HEK293 (cell line): Measurements from ENCODE around the gene NCOA6.

ENCODE experiments used
- CTCF ChIA-PET: fragments of 350-600 bp; formaldehyde crosslinking; extraction: SDS; loops from one replicate; lab custom pipeline; 2021; ENCODE audit warnings: antibody characterized with exemption; lab: Yijun Ruan, JAX
- POLR2A ChIA-PET: fragments of 300-600 bp; formaldehyde crosslinking; extraction: SDS; loops from one replicate; lab custom pipeline; 2020; ENCODE audit warnings: antibody characterized with exemption, inconsistent platforms; lab: Yijun Ruan, JAX
- H3K27ac ChIP-seq: fragments of 200-500 bp; sonication (Bioruptor generic); 2 replicates; pipeline ENCODE4 v1.5.1; 2014; ENCODE audit warnings: low read depth, low read length, control low read depth, inconsistent platforms; ENCODE audit errors: extremely low read depth
- H3K36me3 ChIP-seq, 2 experiments: fragments of 200-500 bp in 1 of 2; sonication (Bioruptor generic) in 1 of 2; 1 replicate in 1 of 2; 2 replicates in 1 of 2; pipeline ENCODE4 v1.5.1; 2014 to 2017; ENCODE audit warnings: inconsistent platforms in 2 of 2, low read length in 2 of 2; ENCODE audit not compliant: control insufficient read depth in 2 of 2, insufficient read depth in 1 of 2
- H3K4me1 ChIP-seq: fragments of 200-500 bp; sonication (Bioruptor generic); 2 replicates; pipeline ENCODE4 v1.5.1; 2014; ENCODE audit warnings: mild to moderate bottlenecking, low read length, inconsistent platforms; ENCODE audit not compliant: control insufficient read depth, insufficient read depth
- H3K4me3 ChIP-seq: 2 replicates; pipeline ENCODE4 v1.5.1; 2011; ENCODE audit warnings: low read depth, mild to moderate bottlenecking, control low read depth, low read length, moderate library complexity
- H3K9me3 ChIP-seq: fragments of 200-500 bp; sonication (Bioruptor generic); 2 replicates; pipeline ENCODE4 v1.5.1; 2014; ENCODE audit warnings: low read depth, low read length, inconsistent platforms; ENCODE audit not compliant: control insufficient read depth, insufficient read depth
- FEZF1 ChIP-seq: fragments of 450-650 bp; formaldehyde crosslinking; IDR thresholded peaks from 2 replicates; pipeline ENCODE4 v1.5.1; 2016; ENCODE audit warnings: missing biosample characterization, missing genetic modification characterization
- GLIS2 ChIP-seq: fragments of 450-650 bp; formaldehyde crosslinking; IDR thresholded peaks from 2 replicates; pipeline ENCODE4 v1.5.1; 2016; ENCODE audit warnings: missing biosample characterization, missing genetic modification characterization
- HIC1 ChIP-seq: fragments of 450-650 bp; formaldehyde crosslinking; IDR thresholded peaks from 2 replicates; pipeline ENCODE4 v1.5.1; 2016; ENCODE audit warnings: missing biosample characterization, missing genetic modification characterization
- HOXC10 ChIP-seq: sonication (generic); formaldehyde crosslinking; IDR thresholded peaks from 2 replicates; pipeline ENCODE4 v1.8.1; 2023; ENCODE audit warnings: mild to moderate bottlenecking, missing genetic modification reagents
- SETDB1 ChIP-seq: IDR thresholded peaks from one replicate; pipeline ENCODE4 v1.6.1; 2017; ENCODE audit warnings: mild to moderate bottlenecking, low read length, moderate library complexity, mixed read lengths; ENCODE audit not compliant: insufficient read length
- SP2 ChIP-seq: fragments of 450-650 bp; formaldehyde crosslinking; IDR thresholded peaks from 2 replicates; pipeline ENCODE4 v1.5.1; 2016; ENCODE audit warnings: missing biosample characterization, missing genetic modification characterization
- WT1 ChIP-seq: fragments of 450-650 bp; formaldehyde crosslinking; IDR thresholded peaks from 2 replicates; pipeline ENCODE4 v1.5.1; 2016; ENCODE audit warnings: missing biosample characterization, missing genetic modification characterization
- ZBTB8A ChIP-seq: fragments of 450-650 bp; formaldehyde crosslinking; IDR thresholded peaks from 2 replicates; pipeline ENCODE4 v1.5.1; 2016; ENCODE audit warnings: missing biosample characterization, missing genetic modification characterization
- ZNF211 ChIP-seq: fragments of 450-650 bp; formaldehyde crosslinking; IDR thresholded peaks from 2 replicates; pipeline ENCODE4 v1.5.1; 2016; ENCODE audit warnings: low read depth, missing biosample characterization, missing genetic modification characterization
- ZNF223 ChIP-seq: fragments of 450-650 bp; formaldehyde crosslinking; IDR thresholded peaks from 2 replicates; pipeline ENCODE4 v1.5.1; 2016; ENCODE audit warnings: missing biosample characterization, missing genetic modification characterization
- ZNF37A ChIP-seq: fragments of 450-650 bp; IDR thresholded peaks from 2 replicates; pipeline ENCODE4 v1.5.1; 2018; ENCODE audit warnings: missing biosample characterization, missing genetic modification characterization
- ZNF391 ChIP-seq: fragments of 450-650 bp; formaldehyde crosslinking; IDR thresholded peaks from 2 replicates; pipeline ENCODE4 v1.5.1; 2016; ENCODE audit warnings: low read depth, missing biosample characterization, missing genetic modification characterization, borderline replicate concordance
- ZNF501 ChIP-seq: fragments of 450-650 bp; formaldehyde crosslinking; IDR thresholded peaks from 2 replicates; pipeline ENCODE4 v1.5.1; 2016; ENCODE audit warnings: missing biosample characterization, missing genetic modification characterization
- ZNF518A ChIP-seq: fragments of 450-650 bp; formaldehyde crosslinking; conservative IDR thresholded peaks from 2 replicates; pipeline ENCODE4 v1.5.1; 2016; ENCODE audit warnings: low read depth, missing biosample characterization, missing genetic modification characterization
- ZNF521 ChIP-seq: fragments of 450-650 bp; formaldehyde crosslinking; IDR thresholded peaks from 2 replicates; pipeline ENCODE4 v1.5.1; 2017; ENCODE audit warnings: missing biosample characterization, mild to moderate bottlenecking, missing genetic modification characterization
- ZNF561 ChIP-seq: fragments of 450-650 bp; IDR thresholded peaks from 2 replicates; pipeline ENCODE4 v1.5.1; 2018; ENCODE audit warnings: missing biosample characterization, missing genetic modification characterization, borderline replicate concordance
- ZNF600 ChIP-seq: fragments of 450-650 bp; formaldehyde crosslinking; IDR thresholded peaks from 2 replicates; pipeline ENCODE4 v1.5.1; 2016; ENCODE audit warnings: missing biosample characterization, missing genetic modification characterization
- ZNF654 ChIP-seq: fragments of 450-650 bp; formaldehyde crosslinking; IDR thresholded peaks from 2 replicates; pipeline ENCODE4 v1.5.1; 2016; ENCODE audit warnings: low read depth, missing biosample characterization, missing genetic modification characterization
- ZNF670 ChIP-seq: fragments of 450-650 bp; formaldehyde crosslinking; IDR thresholded peaks from 2 replicates; pipeline ENCODE4 v1.5.1; 2016; ENCODE audit warnings: missing biosample characterization, missing genetic modification characterization, low read depth
- ZNF776 ChIP-seq: fragments of 450-650 bp; formaldehyde crosslinking; IDR thresholded peaks from 2 replicates; pipeline ENCODE4 v1.5.0; 2017; ENCODE audit warnings: missing biosample characterization, missing genetic modification characterization, borderline replicate concordance
- TF ChIP-seq, protein P1 (sequence below): fragments of 450-650 bp; formaldehyde crosslinking; optimal IDR thresholded peaks from 2 replicates; pipeline ENCODE3; 2016; ENCODE audit warnings: missing biosample characterization, mild to moderate bottlenecking, missing genetic modification characterization
- TF ChIP-seq, protein P2 (sequence below): fragments of 450-650 bp; formaldehyde crosslinking; conservative IDR thresholded peaks from 2 replicates; pipeline ENCODE4 v1.5.1; 2016; ENCODE audit warnings: low read depth, missing biosample characterization, missing genetic modification characterization
- TF ChIP-seq, protein P3 (sequence below): fragments of 450-650 bp; formaldehyde crosslinking; IDR thresholded peaks from 2 replicates; pipeline ENCODE4 v1.5.1; 2017; ENCODE audit warnings: missing biosample characterization, missing genetic modification characterization

Gene NCOA6

GRCh38 chr20:34824806-34825529, 483 bp downstream of the NCOA6 start:
- Histone ChIP-seq H3K4me3 (peak overlapping the region; percentile 96), H3K27ac (peak overlapping the region; percentile 98), H3K36me3 (no peaks in the 10 kb centered on the region), H3K4me1 (no peaks in the 10 kb centered on the region; the same call in 1 of the 2 replicates), H3K9me3 (no peaks in the 10 kb centered on the region)
- ChIA-PET CTCF (no interaction called here), POLR2A (interaction anchor here (0.6 to 1.3 kb wide), 7 partner anchors 12 to 488 kb away, joined by 3 to 5 read pairs (median 3); partner anchors contain the start of genes ACSS2 and PIGU)
- no peak for TF ChIP-seq ZNF501 (tag by site-specific recombination)
- TF ChIP-seq ZNF518A (tag by site-specific recombination): no peak
- TF ChIP-seq ZBTB8A (tag by site-specific recombination): peak; percentile 88
- TF ChIP-seq ZNF600: peak; percentile 94
- TF ChIP-seq ZNF561 (tag by site-specific recombination): peak; percentile 45; the same call in 1 of the 2 replicates
- TF ChIP-seq, protein P1, sequence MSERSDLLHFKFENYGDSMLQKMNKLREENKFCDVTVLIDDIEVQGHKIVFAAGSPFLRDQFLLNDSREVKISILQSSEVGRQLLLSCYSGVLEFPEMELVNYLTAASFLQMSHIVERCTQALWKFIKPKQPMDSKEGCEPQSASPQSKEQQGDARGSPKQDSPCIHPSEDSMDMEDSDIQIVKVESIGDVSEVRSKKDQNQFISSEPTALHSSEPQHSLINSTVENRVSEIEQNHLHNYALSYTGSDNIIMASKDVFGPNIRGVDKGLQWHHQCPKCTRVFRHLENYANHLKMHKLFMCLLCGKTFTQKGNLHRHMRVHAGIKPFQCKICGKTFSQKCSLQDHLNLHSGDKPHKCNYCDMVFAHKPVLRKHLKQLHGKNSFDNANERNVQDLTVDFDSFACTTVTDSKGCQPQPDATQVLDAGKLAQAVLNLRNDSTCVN (tag by site-specific recombination): peak; percentile 33
- TF ChIP-seq ZNF37A (tag by site-specific recombination): no peak
- peak; percentile 58 for TF ChIP-seq HIC1 (tag by site-specific recombination)
- no peak for TF ChIP-seq ZNF211 (tag by site-specific recombination)
- TF ChIP-seq HOXC10 (CRISPR knock-in tag): no peak
- TF ChIP-seq ZNF521 (tag by site-specific recombination): no peak
- TF ChIP-seq ZNF776 (tag by site-specific recombination): no peak
- peak; percentile 21; the same call in 1 of the 2 replicates for TF ChIP-seq WT1
- peak; percentile 16; the same call in 1 of the 2 replicates for TF ChIP-seq SP2
- TF ChIP-seq, protein P2, sequence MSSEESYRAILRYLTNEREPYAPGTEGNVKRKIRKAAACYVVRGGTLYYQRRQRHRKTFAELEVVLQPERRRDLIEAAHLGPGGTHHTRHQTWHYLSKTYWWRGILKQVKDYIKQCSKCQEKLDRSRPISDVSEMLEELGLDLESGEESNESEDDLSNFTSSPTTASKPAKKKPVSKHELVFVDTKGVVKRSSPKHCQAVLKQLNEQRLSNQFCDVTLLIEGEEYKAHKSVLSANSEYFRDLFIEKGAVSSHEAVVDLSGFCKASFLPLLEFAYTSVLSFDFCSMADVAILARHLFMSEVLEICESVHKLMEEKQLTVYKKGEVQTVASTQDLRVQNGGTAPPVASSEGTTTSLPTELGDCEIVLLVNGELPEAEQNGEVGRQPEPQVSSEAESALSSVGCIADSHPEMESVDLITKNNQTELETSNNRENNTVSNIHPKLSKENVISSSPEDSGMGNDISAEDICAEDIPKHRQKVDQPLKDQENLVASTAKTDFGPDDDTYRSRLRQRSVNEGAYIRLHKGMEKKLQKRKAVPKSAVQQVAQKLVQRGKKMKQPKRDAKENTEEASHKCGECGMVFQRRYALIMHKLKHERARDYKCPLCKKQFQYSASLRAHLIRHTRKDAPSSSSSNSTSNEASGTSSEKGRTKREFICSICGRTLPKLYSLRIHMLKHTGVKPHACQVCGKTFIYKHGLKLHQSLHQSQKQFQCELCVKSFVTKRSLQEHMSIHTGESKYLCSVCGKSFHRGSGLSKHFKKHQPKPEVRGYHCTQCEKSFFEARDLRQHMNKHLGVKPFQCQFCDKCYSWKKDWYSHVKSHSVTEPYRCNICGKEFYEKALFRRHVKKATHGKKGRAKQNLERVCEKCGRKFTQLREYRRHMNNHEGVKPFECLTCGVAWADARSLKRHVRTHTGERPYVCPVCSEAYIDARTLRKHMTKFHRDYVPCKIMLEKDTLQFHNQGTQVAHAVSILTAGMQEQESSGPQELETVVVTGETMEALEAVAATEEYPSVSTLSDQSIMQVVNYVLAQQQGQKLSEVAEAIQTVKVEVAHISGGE (tag by site-specific recombination): peak; percentile 56
- TF ChIP-seq, protein P3, sequence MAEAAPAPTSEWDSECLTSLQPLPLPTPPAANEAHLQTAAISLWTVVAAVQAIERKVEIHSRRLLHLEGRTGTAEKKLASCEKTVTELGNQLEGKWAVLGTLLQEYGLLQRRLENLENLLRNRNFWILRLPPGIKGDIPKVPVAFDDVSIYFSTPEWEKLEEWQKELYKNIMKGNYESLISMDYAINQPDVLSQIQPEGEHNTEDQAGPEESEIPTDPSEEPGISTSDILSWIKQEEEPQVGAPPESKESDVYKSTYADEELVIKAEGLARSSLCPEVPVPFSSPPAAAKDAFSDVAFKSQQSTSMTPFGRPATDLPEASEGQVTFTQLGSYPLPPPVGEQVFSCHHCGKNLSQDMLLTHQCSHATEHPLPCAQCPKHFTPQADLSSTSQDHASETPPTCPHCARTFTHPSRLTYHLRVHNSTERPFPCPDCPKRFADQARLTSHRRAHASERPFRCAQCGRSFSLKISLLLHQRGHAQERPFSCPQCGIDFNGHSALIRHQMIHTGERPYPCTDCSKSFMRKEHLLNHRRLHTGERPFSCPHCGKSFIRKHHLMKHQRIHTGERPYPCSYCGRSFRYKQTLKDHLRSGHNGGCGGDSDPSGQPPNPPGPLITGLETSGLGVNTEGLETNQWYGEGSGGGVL (tag by site-specific recombination): peak; percentile 39; the same call in 1 of the 2 replicates
- TF ChIP-seq ZNF223 (tag by site-specific recombination): no peak
- TF ChIP-seq ZNF391: no peak
- 0 out of 2 replicates have a peak, but pooled peaks have one; percentile 5 for TF ChIP-seq ZNF654 (tag by site-specific recombination)
- peak; percentile 82; the same call in 1 of the 2 replicates for TF ChIP-seq GLIS2
- no peak for TF ChIP-seq FEZF1 (tag by site-specific recombination)
- TF ChIP-seq ZNF670: no peak
- TF ChIP-seq SETDB1: no peak
